Stimulated activated CD8-positive, alpha-beta memory T cell treated with anti-CD3 and anti-CD28 coated beads, Interleukin-4, amount 100 ng/mL, for 4 hours (primary cell): ENCODE results near the gene ZNF770.

Source experiments
- DNase-seq, 2 donors: peaks; one replicate each; pipeline ENCODE4 v3.0.0-alpha.2; 2020; ENCODE audit warnings: low read depth in 2 of 2, low spot score in 1 of 2

ZNF770 gene

GRCh38 chr15:34988027-34988902 is at the start of gene ZNF770:
Gene ZNF770, minus strand, starts transcription at chr15:34988287. Its CDS starts 4,853 bp downstream, at chr15:34983434.
- DNase-seq, result peak; percentile 64 to 67

GRCh38 chr15:35028235-35028984 is 40.3 kb upstream of the ZNF770 start:
- no peak for DNase-seq

GRCh38 chr15:35023804-35024203 is 35.7 kb upstream of the ZNF770 start:
- no peak for DNase-seq

GRCh38 chr15:35020974-35021373 is 32.9 kb upstream of the ZNF770 start:
- no peak for DNase-seq

- DNase-seq, result no peak
Measured at GRCh38 chr15:35019404-35020327, 31.6 kb upstream of the ZNF770 start.

- DNase-seq, result no peak
Measured at GRCh38 chr15:35014241-35014640, 26.2 kb upstream of the ZNF770 start.

- no peak for DNase-seq
Measured at GRCh38 chr15:35013370-35013769, 25.3 kb upstream of the ZNF770 start.

- DNase-seq, result no peak
Measured at GRCh38 chr15:35007397-35007796, 19.3 kb upstream of the ZNF770 start.

GRCh38 chr15:35005933-35006332 is 17.8 kb upstream of the ZNF770 start:
- no peak for DNase-seq

GRCh38 chr15:35003928-35004327 is 15.8 kb upstream of the ZNF770 start:
- DNase-seq, result no peak

- DNase-seq, result no peak
Measured at GRCh38 chr15:35000511-35000910, 12.4 kb upstream of the ZNF770 start.

- no peak for DNase-seq
Measured at GRCh38 chr15:34999906-35000305, 11.8 kb upstream of the ZNF770 start.

GRCh38 chr15:34994925-34995324 is 6.8 kb upstream of the ZNF770 start:
- no peak for DNase-seq

GRCh38 chr15:34993877-34994276 is 5.8 kb upstream of the ZNF770 start:
- no peak for DNase-seq

GRCh38 chr15:34993412-34993811 is 5.3 kb upstream of the ZNF770 start:
- DNase-seq, result no peak

- no peak for DNase-seq
Measured at GRCh38 chr15:34987609-34988026, 469 bp downstream of the ZNF770 start.

- DNase-seq, result no peak
Measured at GRCh38 chr15:34986771-34987480, 1.2 kb downstream of the ZNF770 start.

- no peak for DNase-seq
Measured at GRCh38 chr15:34986326-34986725, 1.8 kb downstream of the ZNF770 start.

GRCh38 chr15:34984889-34985630 is 3.0 kb downstream of the ZNF770 start:
- no peak for DNase-seq

- DNase-seq, result no peak
Measured at GRCh38 chr15:34976743-34977142, 11.3 kb downstream of the ZNF770 start.
